Stimulated activated CD8-positive, alpha-beta memory T cell treated with anti-CD3 and anti-CD28 coated beads, Interleukin-15, amount 100 ng/mL, for 4 hours (primary cell): ENCODE data around the gene TMEM235.

Experiments
- DNase-seq, 2 donors: peaks; one replicate each; pipeline ENCODE4 v3.0.0-alpha.2; 2020; ENCODE audit warnings: low read depth in 2 of 2

Gene TMEM235

GRCh38 chr17:78230996-78231935 is at the start of gene TMEM235:
TSS of gene TMEM235 (plus strand) at chr17:78231631. CDS start at chr17:78232024, 393 bp downstream.
- no peak for DNase-seq

- no peak for DNase-seq
Measured at GRCh38 chr17:78182504-78182903, 48.9 kb upstream of the TMEM235 start.

GRCh38 chr17:78183916-78184315 is 47.5 kb upstream of the TMEM235 start:
- DNase-seq: no peak

GRCh38 chr17:78184351-78184750 is 47.1 kb upstream of the TMEM235 start:
- DNase-seq: no peak

GRCh38 chr17:78184868-78185267 is 46.6 kb upstream of the TMEM235 start:
- no peak for DNase-seq

GRCh38 chr17:78185981-78186691 is 45.3 kb upstream of the TMEM235 start:
- DNase-seq: no peak

GRCh38 chr17:78186692-78187595 is 44.5 kb upstream of the TMEM235 start, which contains the start of the genes AFMID and TK1:
TSS of gene AFMID (plus strand) at chr17:78187362. CDS start at chr17:78187371, 9 bp downstream.
TSS of gene TK1 (minus strand) at chr17:78187052. CDS start at chr17:78186994, 58 bp downstream.
- DNase-seq: peak; percentile 44 to 57

GRCh38 chr17:78196716-78197115 is 34.7 kb upstream of the TMEM235 start:
- DNase-seq: no peak

GRCh38 chr17:78197147-78197832 is 34.1 kb upstream of the TMEM235 start:
- DNase-seq: no peak

- DNase-seq: no peak
Measured at GRCh38 chr17:78200451-78200850, 31.0 kb upstream of the TMEM235 start.

GRCh38 chr17:78202666-78203065 is 28.8 kb upstream of the TMEM235 start:
- no peak for DNase-seq

GRCh38 chr17:78204387-78205123 is 26.9 kb upstream of the TMEM235 start:
- no peak for DNase-seq

GRCh38 chr17:78205124-78205775 is 26.2 kb upstream of the TMEM235 start:
- no peak for DNase-seq

GRCh38 chr17:78206298-78206697 is 25.1 kb upstream of the TMEM235 start:
- DNase-seq: no peak

GRCh38 chr17:78208486-78208885 is 22.9 kb upstream of the TMEM235 start:
- no peak for DNase-seq

GRCh38 chr17:78210111-78210510 is 21.3 kb upstream of the TMEM235 start:
- no peak for DNase-seq

GRCh38 chr17:78211032-78211431 is 20.4 kb upstream of the TMEM235 start:
- no peak for DNase-seq

GRCh38 chr17:78214016-78214705 is 17.3 kb upstream of the TMEM235 start, which contains the start of gene BIRC5:
TSS of gene BIRC5 (plus strand) at chr17:78214253. CDS start at chr17:78214317, 64 bp downstream.
- DNase-seq: peak; percentile 74 to 76

- DNase-seq: no peak
Measured at GRCh38 chr17:78214706-78215061, 16.7 kb upstream of the TMEM235 start.
